Measurements from ENCODE around the gene CKAP4.

Gene CKAP4

DNA sequence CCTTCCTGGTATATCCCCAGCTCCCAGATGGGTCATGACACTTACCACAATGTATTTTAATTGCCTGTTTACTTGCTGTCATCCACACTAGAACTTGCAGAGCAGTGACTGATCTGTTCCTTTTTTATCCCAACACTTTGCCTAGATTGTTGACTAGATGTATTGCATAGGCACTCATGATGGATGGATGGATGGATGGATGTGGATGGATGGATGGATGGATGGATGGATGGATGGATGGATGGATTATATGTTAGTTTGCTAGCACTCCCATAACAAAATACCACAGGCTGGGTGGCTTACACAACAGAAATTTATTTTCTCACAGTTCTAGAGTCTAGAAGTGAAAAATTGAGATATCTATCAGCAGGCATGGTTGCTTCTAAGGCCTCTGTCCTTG lies 8.7 kb upstream of the CKAP4 start:
- H3K36me3 ChIP-seq (ENCODE audit: control insufficient read depth in 5 of 5, insufficient read depth in 5 of 5, low read length in 5 of 5) = no peaks in the 10 kb centered on the region
- no peaks in the 10 kb centered on the region for H3K4me1 ChIP-seq (ENCODE audit: control insufficient read depth in 5 of 5, insufficient read depth in 5 of 5, low read length in 5 of 5)
- H3K4me3 ChIP-seq (ENCODE audit: low read depth in 1 of 5, low read length in 5 of 5) = no peak overlapping the region
- no peak overlapping the region for H3K27ac ChIP-seq (ENCODE audit: low read depth, low read length)
- H3K9me3 ChIP-seq (ENCODE audit: control insufficient read depth in 5 of 5, low read length in 5 of 5) = no peaks in the 10 kb centered on the region
- peaks cover 0 to 3% (median 0%) of the 10 kb centered on the region in 5 donors for H3K27me3 ChIP-seq (ENCODE audit: control insufficient read depth in 5 of 5, insufficient read depth in 4 of 5, low read length in 5 of 5)
- no peak overlapping the region for H3K9ac ChIP-seq (ENCODE audit: low read length in 5 of 5)

DNA sequence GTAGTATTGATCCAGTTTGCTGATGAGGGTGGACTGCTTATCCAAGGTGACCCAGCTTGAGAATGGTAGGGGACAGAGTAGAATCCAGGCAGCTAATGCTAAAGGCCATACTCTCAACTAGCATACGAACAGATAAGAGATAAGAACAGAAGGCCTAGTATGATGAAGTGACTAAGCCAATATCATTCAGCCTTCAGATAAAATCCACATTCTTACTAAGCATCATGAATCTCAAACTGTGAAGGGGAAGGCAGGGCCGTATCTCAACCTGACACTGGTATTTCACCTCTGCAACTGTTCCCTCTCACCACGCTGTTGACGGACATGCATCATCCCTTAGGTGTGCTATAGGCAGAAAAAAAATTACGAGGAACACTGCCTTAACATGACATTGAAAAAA lies 8.1 kb upstream of the CKAP4 start:
- H3K36me3 ChIP-seq (ENCODE audit: control insufficient read depth in 5 of 5, insufficient read depth in 5 of 5, low read length in 5 of 5) = no peaks in the 10 kb centered on the region
- H3K27ac ChIP-seq (ENCODE audit: low read depth, low read length) = no peak overlapping the region
- H3K9ac ChIP-seq (ENCODE audit: low read length in 5 of 5) = no peak overlapping the region
- H3K27me3 ChIP-seq (ENCODE audit: control insufficient read depth in 5 of 5, insufficient read depth in 4 of 5, low read length in 5 of 5) = peaks cover 0 to 3% (median 0%) of the 10 kb centered on the region in 5 donors
- no peaks in the 10 kb centered on the region for H3K9me3 ChIP-seq (ENCODE audit: control insufficient read depth in 5 of 5, low read length in 5 of 5)
- H3K4me1 ChIP-seq (ENCODE audit: control insufficient read depth in 5 of 5, insufficient read depth in 5 of 5, low read length in 5 of 5) = no peaks in the 10 kb centered on the region
- no peak overlapping the region for H3K4me3 ChIP-seq (ENCODE audit: low read depth in 1 of 5, low read length in 5 of 5)

DNA sequence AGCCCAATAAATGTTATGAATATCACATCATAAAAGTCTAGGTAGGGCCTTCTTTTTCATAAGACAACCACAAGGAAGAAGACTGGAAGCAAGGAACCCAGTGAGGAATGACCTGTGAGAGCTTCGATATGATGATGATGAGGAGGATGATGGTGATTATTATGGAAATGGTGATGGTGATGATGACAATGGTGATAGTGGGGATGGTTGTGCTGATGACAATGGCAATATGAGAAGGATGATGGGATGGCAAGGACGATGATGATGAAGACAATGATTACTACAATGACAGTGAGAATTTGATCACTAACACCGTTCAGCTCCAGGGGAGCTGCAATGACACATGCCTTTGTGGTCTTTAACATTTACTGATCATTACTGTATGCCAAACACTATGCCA lies 7.7 kb upstream of the CKAP4 start:
- Histone ChIP-seq H3K4me3 (ENCODE audit: low read depth in 1 of 5, low read length in 5 of 5) (no peak overlapping the region), H3K9ac (ENCODE audit: low read length in 5 of 5) (no peak overlapping the region), H3K27me3 (ENCODE audit: control insufficient read depth in 5 of 5, insufficient read depth in 4 of 5, low read length in 5 of 5) (peaks cover 0 to 3% (median 0%) of the 10 kb centered on the region in 5 donors), H3K9me3 (ENCODE audit: control insufficient read depth in 5 of 5, low read length in 5 of 5) (no peaks in the 10 kb centered on the region), H3K27ac (ENCODE audit: low read depth, low read length) (no peak overlapping the region), H3K36me3 (ENCODE audit: control insufficient read depth in 5 of 5, insufficient read depth in 5 of 5, low read length in 5 of 5) (no peaks in the 10 kb centered on the region), H3K4me1 (ENCODE audit: control insufficient read depth in 5 of 5, insufficient read depth in 5 of 5, low read length in 5 of 5) (no peaks in the 10 kb centered on the region)

DNA sequence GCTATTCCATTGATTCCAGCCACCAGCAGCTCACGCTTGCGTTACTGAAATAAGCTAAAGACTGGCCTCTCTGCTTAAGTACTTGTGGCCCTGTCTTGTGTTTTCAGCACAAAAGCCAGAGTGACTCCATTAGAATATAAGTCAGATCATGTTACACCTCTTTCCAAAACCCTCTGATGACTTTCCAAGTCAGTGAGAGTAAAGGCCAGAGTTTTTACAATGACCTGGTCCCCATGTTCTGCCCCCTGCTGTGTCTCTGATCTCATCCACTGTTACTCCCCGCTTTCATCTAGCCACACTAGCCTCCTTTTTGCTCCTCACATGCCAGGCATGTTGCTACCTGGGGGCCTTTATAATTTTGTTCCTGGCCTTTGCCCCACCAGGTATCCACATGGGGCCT lies 6.9 kb upstream of the CKAP4 start:
- Histone ChIP-seq H3K9me3 (ENCODE audit: control insufficient read depth in 5 of 5, low read length in 5 of 5) (no peaks in the 10 kb centered on the region), H3K4me3 (ENCODE audit: low read depth in 1 of 5, low read length in 5 of 5) (no peak overlapping the region), H3K36me3 (ENCODE audit: control insufficient read depth in 5 of 5, insufficient read depth in 5 of 5, low read length in 5 of 5) (no peaks in the 10 kb centered on the region), H3K9ac (ENCODE audit: low read length in 5 of 5) (no peak overlapping the region), H3K4me1 (ENCODE audit: control insufficient read depth in 5 of 5, insufficient read depth in 5 of 5, low read length in 5 of 5) (no peaks in the 10 kb centered on the region), H3K27me3 (ENCODE audit: control insufficient read depth in 5 of 5, insufficient read depth in 4 of 5, low read length in 5 of 5) (peaks cover 0 to 3% (median 0%) of the 10 kb centered on the region in 5 donors), H3K27ac (ENCODE audit: low read depth, low read length) (no peak overlapping the region)

DNA sequence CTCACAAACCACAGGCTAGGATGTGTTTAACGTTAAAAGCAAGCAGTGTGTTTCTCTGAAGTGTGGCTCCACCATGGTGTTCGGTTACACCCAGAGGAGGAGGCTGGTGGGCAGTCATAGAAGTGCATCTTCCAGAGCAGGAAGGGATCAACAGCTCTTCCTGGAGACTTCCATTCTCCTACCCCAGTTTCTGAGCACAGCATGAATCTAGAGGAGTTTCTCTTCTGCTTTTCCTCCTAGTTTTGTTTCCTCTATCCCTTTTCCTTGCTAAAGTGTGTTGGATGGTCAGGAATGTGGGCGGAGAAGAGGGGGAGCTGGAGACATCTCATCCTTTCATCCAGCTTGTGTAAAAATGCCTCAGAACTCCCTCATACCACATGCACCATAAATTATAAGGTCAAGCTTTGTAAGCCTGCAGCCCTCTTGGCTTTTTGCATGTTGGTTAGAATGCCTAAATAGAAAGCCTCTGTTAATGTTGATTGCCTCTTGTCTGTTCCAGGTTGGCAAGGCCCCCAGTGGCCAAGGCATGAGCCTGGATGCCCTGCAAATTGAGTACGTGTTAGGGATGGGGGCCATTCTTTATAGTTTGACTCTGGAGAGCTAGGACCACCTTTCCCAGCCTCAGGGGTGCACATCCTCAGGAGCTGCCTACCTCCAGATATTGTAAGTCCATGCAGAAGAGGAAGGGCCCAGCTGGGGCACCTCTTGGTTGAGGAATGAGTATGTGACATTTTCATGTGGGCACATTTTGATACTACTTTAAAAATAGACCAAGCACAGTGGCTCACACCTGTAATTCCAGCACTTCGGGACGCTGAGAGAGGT lies 4.0 kb upstream of the CKAP4 start:
- Histone ChIP-seq H3K9me3 (ENCODE audit: control insufficient read depth in 5 of 5, low read length in 5 of 5) (no peaks in the 10 kb centered on the region), H3K27ac (ENCODE audit: low read depth, low read length) (no peak overlapping the region), H3K9ac (ENCODE audit: low read length in 5 of 5) (no peak overlapping the region), H3K4me1 (ENCODE audit: control insufficient read depth in 5 of 5, insufficient read depth in 5 of 5, low read length in 5 of 5) (peaks cover 5 to 13% (median 11%) of the 10 kb centered on the region in 5 donors), H3K36me3 (ENCODE audit: control insufficient read depth in 5 of 5, insufficient read depth in 5 of 5, low read length in 5 of 5) (no peaks in the 10 kb centered on the region), H3K27me3 (ENCODE audit: control insufficient read depth in 5 of 5, insufficient read depth in 4 of 5, low read length in 5 of 5) (no peaks in the 10 kb centered on the region), H3K4me3 (ENCODE audit: low read depth in 1 of 5, low read length in 5 of 5) (no peak overlapping the region)

DNA sequence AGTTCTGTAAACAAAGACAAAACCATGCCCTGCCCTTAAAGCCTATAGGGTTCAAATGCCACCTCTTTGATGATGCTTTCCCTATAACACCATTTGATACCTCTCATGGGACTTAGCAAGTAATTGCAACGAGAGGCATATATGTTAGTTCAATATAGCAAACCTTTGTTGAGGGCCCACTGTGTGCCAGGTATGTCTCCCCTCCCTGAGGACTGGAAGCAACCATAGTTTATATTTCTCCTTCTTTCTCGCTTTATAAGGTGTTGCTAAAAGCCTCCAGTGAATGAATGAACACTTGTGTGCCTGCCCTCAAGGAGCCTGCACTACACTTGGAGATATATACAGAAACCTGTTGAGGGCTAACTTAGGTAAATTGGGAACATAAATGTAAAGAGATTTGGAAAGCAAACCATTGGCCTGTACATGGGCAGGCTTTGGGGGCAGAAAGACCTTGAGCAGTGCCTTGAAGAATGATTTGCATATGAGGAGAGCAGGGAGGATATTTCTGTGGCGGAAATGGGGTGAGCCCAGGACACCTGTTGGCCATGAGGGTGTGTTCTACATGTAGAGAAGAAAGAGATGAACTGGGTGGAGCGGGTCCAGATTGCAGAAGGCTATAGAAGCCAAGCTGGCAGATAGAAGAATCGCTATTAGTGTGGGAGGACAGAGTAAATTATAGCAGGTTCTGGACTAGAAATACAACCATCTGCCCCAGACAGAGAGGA lies 1.8 kb upstream of the CKAP4 start:
- Histone ChIP-seq H3K27me3 (ENCODE audit: control insufficient read depth in 5 of 5, insufficient read depth in 4 of 5, low read length in 5 of 5) (no peaks in the 10 kb centered on the region), H3K4me1 (ENCODE audit: control insufficient read depth in 5 of 5, insufficient read depth in 5 of 5, low read length in 5 of 5) (peaks cover 7 to 34% (median 31%) of the 10 kb centered on the region in 5 donors), H3K9me3 (ENCODE audit: control insufficient read depth in 5 of 5, low read length in 5 of 5) (no peaks in the 10 kb centered on the region), H3K4me3 (ENCODE audit: low read depth in 1 of 5, low read length in 5 of 5) (no peak overlapping the region), H3K27ac (ENCODE audit: low read depth, low read length) (peak overlapping the region; percentile 95), H3K36me3 (ENCODE audit: control insufficient read depth in 5 of 5, insufficient read depth in 5 of 5, low read length in 5 of 5) (no peaks in the 10 kb centered on the region), H3K9ac (ENCODE audit: low read length in 5 of 5) (no peak overlapping the region)

DNA sequence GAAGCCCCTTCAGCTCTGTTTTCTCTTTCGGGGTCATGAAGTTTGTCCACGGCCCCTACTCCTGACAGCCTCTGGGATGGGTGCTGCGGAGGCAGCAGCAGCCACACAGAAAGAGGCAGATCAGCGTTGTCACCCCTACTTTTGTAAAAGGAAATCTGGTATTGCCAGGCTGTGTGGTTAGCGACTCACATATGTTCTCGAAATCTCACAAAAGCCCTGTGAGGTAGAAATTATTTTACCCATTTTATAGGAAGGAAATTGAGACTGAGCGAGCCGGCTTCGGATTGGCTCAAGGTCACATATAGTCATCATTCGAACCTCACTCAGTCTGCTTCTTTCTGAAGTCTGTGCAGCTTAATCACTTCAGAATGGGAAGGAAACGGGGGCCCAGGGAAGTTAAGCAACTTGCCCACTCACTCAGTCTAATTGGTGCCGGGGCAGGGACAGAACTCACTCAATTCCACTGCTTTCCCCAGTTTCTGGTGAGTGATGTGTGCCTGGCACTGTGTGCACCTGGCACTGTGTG lies 1.1 kb upstream of the CKAP4 start:
- H3K4me3 ChIP-seq (ENCODE audit: low read depth in 1 of 5, low read length in 5 of 5) = peak overlapping the region; percentile 65 to 78 (median 76)
- no peaks in the 10 kb centered on the region for H3K9me3 ChIP-seq (ENCODE audit: control insufficient read depth in 5 of 5, low read length in 5 of 5)
- H3K36me3 ChIP-seq (ENCODE audit: control insufficient read depth in 5 of 5, insufficient read depth in 5 of 5, low read length in 5 of 5) = peaks cover 0 to 4% (median 3%) of the 10 kb centered on the region in 5 donors
- H3K4me1 ChIP-seq (ENCODE audit: control insufficient read depth in 5 of 5, insufficient read depth in 5 of 5, low read length in 5 of 5) = peaks cover 7 to 35% (median 31%) of the 10 kb centered on the region in 5 donors
- H3K9ac ChIP-seq (ENCODE audit: low read length in 5 of 5) = peak overlapping the region; percentile 37 to 89 (median 81)
- peak overlapping the region; percentile 95 for H3K27ac ChIP-seq (ENCODE audit: low read depth, low read length)
- no peaks in the 10 kb centered on the region for H3K27me3 ChIP-seq (ENCODE audit: control insufficient read depth in 5 of 5, insufficient read depth in 4 of 5, low read length in 5 of 5)

DNA sequence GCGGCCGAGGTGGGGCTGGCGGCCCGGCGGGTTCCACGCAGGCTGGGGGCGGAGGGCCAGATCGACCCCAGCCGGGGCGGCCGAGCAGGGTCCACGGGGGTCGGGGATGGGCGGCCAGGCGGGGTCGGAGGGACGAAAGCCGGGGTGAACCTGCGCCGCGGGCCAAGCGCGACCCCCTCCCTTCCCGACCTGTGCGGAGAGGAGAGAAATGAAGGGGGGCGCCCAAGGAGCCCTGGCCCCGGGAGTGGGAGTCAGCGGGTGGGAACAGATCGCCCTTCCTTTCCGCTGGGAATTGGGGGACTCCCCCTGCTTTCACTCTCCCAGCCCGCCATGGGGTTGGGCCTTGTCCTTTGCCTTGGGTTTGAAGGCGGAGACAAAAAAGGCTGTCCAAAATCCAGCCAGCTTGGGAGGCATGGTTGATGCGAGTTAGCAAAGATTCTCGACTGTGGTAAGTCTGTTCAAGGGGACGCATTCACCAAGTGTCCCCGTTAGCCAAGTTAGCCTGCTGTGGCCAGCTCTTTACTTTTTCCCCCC lies 559 bp upstream of the CKAP4 start:
- H3K9ac ChIP-seq (ENCODE audit: low read length in 5 of 5) = peak overlapping the region; percentile 37 to 89 (median 81)
- no peaks in the 10 kb centered on the region for H3K27me3 ChIP-seq (ENCODE audit: control insufficient read depth in 5 of 5, insufficient read depth in 4 of 5, low read length in 5 of 5)
- H3K9me3 ChIP-seq (ENCODE audit: control insufficient read depth in 5 of 5, low read length in 5 of 5) = no peaks in the 10 kb centered on the region
- peak overlapping the region; percentile 95 for H3K27ac ChIP-seq (ENCODE audit: low read depth, low read length)
- H3K36me3 ChIP-seq (ENCODE audit: control insufficient read depth in 5 of 5, insufficient read depth in 5 of 5, low read length in 5 of 5) = peaks cover 0 to 6% (median 4%) of the 10 kb centered on the region in 5 donors
- H3K4me3 ChIP-seq (ENCODE audit: low read depth in 1 of 5, low read length in 5 of 5) = peak overlapping the region; percentile 65 to 78 (median 76)
- peaks cover 7 to 35% (median 34%) of the 10 kb centered on the region in 5 donors for H3K4me1 ChIP-seq (ENCODE audit: control insufficient read depth in 5 of 5, insufficient read depth in 5 of 5, low read length in 5 of 5)

DNA sequence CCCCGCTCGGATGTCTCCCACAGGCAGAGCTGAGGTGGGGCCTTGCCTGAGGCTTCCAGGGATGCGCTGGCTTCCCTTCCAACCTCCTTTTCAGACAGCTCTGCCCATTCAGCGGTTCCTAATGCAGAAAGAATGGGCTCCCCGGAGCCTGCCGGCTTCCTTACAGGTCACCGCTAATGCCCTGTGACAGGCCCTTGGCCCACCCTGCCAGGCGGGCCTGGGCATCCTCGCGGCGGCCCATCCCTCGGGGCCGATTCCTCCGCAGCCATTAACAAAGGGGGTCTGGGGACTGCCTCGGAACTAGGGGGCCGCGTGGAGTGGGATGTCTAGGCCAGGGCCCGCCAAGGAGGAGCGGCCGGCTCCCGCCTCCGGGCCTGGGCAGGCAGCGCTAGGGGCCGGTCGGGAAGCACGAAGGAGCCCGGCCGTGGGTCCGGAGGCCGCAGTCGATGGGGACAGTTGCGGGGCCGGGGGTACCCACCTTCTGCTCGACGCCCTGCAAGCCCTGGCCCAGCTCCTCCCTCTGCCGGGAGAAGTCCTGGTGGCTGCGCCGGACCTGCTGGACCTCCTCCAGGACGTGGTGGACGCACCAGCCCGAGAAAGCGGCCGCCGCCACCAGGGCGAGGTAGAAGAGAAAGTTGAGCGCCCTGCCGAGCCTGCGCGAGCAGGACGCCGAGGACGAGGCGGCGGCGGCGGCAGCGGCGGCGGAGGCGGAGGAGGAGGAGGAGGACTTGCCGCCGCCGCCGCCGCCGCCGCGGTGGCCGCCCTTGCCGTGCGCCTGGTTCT lies 738 bp downstream of the CKAP4 start:
- Histone ChIP-seq H3K4me3 (ENCODE audit: low read depth in 1 of 5, low read length in 5 of 5) (peak overlapping the region; percentile 68 to 78 (median 76)), H3K36me3 (ENCODE audit: control insufficient read depth in 5 of 5, insufficient read depth in 5 of 5, low read length in 5 of 5) (peaks cover 4 to 11% (median 6%) of the 10 kb centered on the region in 5 donors), H3K27ac (ENCODE audit: low read depth, low read length) (peak overlapping the region; percentile 87), H3K9ac (ENCODE audit: low read length in 5 of 5) (peak overlapping the region; percentile 77 to 87 (median 80)), H3K9me3 (ENCODE audit: control insufficient read depth in 5 of 5, low read length in 5 of 5) (no peaks in the 10 kb centered on the region), H3K27me3 (ENCODE audit: control insufficient read depth in 5 of 5, insufficient read depth in 4 of 5, low read length in 5 of 5) (no peaks in the 10 kb centered on the region), H3K4me1 (ENCODE audit: control insufficient read depth in 5 of 5, insufficient read depth in 5 of 5, low read length in 5 of 5) (peaks cover 7 to 35% (median 34%) of the 10 kb centered on the region in 5 donors)
